Astrocyte of the cerebellum (primary cell): ENCODE results near the gene ZCCHC24.

Experiments used
- DNase-seq: peaks from one replicate; pipeline ENCODE4 v3.0.0-alpha.2; 2011; ENCODE audit warnings: low read depth
- H3K4me3 ChIP-seq: 2 replicates; pipeline ENCODE4 v1.5.1; 2011; ENCODE audit warnings: mild to moderate bottlenecking, low read depth, low read length, moderate library complexity
- in situ Hi-C: cut with HindIII; loops from 2 replicates; pipeline ENCODE4 v1.10.0; 2017; ENCODE audit warnings: low sequenced_read_pairs
- TF ChIP-seq, protein P1 (sequence below): IDR thresholded peaks from 2 replicates; pipeline ENCODE4 v1.5.1; 2012; ENCODE audit warnings: low read length, low read depth, moderate library complexity, mild to moderate bottlenecking; ENCODE audit errors: missing control alignments

The ZCCHC24 gene

DNA sequence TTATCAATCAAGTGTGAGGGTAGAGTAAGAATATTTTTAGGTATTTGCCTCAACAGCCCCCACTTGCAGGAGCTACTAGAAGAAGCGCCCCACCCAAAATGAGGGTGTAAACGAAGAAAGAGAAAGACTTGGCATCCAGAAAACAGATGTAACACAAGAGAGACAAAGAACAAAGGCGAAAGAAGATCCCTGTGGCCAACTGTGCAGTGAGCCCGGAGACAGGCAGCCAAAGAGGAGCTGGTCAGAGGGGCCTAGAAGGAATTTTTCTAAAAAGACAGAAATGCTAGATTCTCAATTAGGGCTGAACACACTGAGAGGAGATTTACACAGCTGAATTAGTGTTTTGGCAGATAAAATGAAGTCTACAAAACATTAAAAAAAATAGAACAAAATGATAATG is 37.3 kb upstream of the ZCCHC24 start:
- H3K4me3 ChIP-seq = no peak overlapping the region
- in situ Hi-C loops = no loop called here
- DNase-seq = no peak
- TF ChIP-seq, protein P1, sequence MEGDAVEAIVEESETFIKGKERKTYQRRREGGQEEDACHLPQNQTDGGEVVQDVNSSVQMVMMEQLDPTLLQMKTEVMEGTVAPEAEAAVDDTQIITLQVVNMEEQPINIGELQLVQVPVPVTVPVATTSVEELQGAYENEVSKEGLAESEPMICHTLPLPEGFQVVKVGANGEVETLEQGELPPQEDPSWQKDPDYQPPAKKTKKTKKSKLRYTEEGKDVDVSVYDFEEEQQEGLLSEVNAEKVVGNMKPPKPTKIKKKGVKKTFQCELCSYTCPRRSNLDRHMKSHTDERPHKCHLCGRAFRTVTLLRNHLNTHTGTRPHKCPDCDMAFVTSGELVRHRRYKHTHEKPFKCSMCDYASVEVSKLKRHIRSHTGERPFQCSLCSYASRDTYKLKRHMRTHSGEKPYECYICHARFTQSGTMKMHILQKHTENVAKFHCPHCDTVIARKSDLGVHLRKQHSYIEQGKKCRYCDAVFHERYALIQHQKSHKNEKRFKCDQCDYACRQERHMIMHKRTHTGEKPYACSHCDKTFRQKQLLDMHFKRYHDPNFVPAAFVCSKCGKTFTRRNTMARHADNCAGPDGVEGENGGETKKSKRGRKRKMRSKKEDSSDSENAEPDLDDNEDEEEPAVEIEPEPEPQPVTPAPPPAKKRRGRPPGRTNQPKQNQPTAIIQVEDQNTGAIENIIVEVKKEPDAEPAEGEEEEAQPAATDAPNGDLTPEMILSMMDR = no peak

DNA sequence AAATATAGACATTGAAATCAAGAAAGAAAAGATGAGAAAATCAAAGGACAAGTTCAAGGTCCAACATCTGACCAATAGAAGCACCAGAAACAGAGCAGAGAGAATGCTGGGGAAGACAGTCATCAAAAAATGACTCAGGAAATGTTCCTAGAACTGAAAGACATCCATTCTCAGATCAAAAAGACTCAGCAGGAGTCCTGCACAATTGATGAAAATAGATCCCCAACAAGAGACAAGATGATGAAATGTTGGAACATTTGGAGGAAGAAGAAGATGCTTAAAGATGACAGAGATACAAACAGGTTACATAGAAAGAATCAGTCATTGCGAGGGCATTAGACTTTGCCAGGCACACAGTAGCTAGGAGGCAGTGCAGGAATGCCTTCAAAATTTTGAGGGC is 36.9 kb upstream of the ZCCHC24 start:
- DNase-seq = no peak
- H3K4me3 ChIP-seq = no peak overlapping the region
- in situ Hi-C loops = no loop called here
- TF ChIP-seq, protein P1 = no peak

DNA sequence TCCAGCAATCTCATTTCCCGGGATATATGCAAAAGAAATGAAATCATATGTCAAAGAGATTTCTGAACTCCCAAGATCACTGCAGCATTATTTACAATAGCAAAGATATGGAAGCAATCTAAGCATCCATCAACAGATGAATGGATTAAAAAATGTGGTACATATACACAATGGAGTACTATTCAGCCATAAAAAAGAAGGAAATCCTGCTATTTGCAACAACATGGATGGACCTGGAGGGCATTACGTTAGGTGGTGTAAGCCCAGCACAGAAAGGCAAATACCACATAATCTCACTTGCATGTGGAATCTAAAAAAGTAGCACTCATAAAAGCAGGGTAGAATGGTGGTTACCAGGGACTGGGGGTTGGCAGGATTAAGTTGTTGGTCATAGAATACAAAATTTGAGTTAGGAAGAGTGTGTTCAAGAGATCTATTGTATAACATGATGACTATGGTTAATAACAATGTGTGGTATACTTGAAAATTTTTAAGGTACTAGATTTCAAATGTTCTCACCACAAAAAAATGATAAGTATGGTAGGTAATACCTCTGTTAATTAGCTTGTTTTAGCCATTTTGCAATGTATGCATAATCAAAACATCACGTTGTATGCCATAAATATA is 34.0 kb upstream of the ZCCHC24 start:
- TF ChIP-seq, protein P1 = no peak
- no peak overlapping the region for H3K4me3 ChIP-seq
- DNase-seq = no peak
- in situ Hi-C loops = no loop called here

DNA sequence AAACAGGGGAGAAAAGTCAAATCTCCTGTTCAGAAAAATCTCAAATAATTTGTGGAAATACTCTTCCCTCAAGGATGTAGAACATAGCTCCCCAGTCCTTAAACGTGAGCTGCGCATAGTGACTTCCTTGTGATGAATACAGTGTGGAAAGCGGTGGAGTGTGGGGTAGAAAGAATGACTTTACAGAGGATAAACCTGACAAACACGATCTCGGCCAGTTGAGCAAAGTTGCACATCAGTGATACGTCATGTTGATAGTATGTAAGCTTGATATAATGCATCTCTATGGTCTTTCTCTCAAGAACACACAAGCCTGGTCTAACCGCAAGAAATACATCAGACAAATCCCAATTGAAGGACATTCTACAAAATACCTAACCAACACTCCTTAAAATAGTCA is 32.0 kb upstream of the ZCCHC24 start:
- TF ChIP-seq, protein P1 = no peak
- in situ Hi-C loops = no loop called here
- no peak for DNase-seq
- no peak overlapping the region for H3K4me3 ChIP-seq

DNA sequence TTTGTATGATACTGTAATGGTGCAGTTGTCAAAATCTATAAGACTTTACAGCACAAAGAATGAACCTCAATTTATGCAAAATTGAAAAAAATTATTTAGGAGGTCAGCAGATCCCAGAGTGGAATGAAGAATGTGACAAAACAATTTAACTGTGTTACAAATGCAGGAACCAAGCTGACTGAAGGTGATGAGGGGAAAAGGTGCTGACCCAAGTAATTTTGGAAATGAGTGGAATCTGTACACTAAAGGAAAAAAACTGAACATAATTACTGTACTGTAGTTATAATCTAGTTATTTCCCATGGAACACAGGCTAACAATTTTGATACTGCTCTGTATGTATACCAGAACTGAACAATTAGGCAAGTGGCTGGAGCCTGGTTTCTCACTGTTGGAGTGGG is 31.2 kb upstream of the ZCCHC24 start:
- DNase-seq = no peak
- in situ Hi-C loops = no loop called here
- no peak overlapping the region for H3K4me3 ChIP-seq
- TF ChIP-seq, protein P1 = no peak

DNA sequence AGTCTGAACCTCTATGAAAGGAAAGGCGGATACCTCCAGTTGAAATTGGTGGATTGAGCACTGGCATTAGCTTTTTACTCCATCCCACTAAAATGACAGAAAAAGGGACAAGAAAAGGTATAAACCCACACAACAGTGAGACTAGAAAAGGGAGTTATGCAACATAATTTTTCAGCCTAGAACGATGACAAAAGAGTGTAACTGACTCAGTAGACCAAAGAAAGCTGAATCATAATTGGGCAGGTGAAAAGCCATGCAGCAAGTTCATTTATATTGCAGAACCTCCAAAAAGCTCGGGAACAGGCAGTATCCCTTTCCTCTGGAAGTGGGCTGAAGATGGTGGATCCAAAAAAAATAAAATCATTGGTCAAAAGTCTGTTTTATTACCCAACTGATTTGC is 30.5 kb upstream of the ZCCHC24 start:
- no peak for DNase-seq
- H3K4me3 ChIP-seq = no peak overlapping the region
- TF ChIP-seq, protein P1 = no peak
- in situ Hi-C loops = no loop called here
